Measurements from ENCODE around the gene NEK7.

- no peak for TF ChIP-seq TAF1 (IDR thresholded peaks at IDR 0.05; ENCODE audit: borderline replicate concordance, low read depth, low read length)
- no peak for TF ChIP-seq POLR2A (IDR thresholded peaks at IDR 0.05; ENCODE audit: low read depth, low read length)
These were observed 169.4 kb downstream of the NEK7 start for GRCh38 chr1:198326232-198326631.

Measured in GM12892 (cell line).